GM21619 (cell line): Measurements from ENCODE around the gene SFXN1.

Source experiments
- ATAC-seq: cut with Tn5 transposase; IDR thresholded peaks from one replicate; pipeline ENCODE4 v1.9.1; 2021; ENCODE audit not compliant: unreplicated experiment

The SFXN1 gene

GRCh38 chr5:175538576-175538975, 60.2 kb downstream of the SFXN1 start:
- no peak for ATAC-seq

- ATAC-seq: no peak
These were observed 61.6 kb downstream of the SFXN1 start for GRCh38 chr5:175539936-175540335.

GRCh38 chr5:175541264-175541663, 62.9 kb downstream of the SFXN1 start:
- no peak for ATAC-seq

GRCh38 chr5:175542232-175542965, 64.0 kb downstream of the SFXN1 start:
- ATAC-seq: no peak

GRCh38 chr5:175542966-175543235, 64.5 kb downstream of the SFXN1 start:
- ATAC-seq: no peak

- no peak for ATAC-seq
These were observed 65.8 kb downstream of the SFXN1 start for GRCh38 chr5:175544108-175544511.

- no peak for ATAC-seq
These were observed 66.2 kb downstream of the SFXN1 start for GRCh38 chr5:175544586-175544985.

GRCh38 chr5:175547842-175548241, 69.5 kb downstream of the SFXN1 start:
- no peak for ATAC-seq

- no peak for ATAC-seq
These were observed 70.4 kb downstream of the SFXN1 start for GRCh38 chr5:175548626-175549311.

- no peak for ATAC-seq
These were observed 71.9 kb downstream of the SFXN1 start for GRCh38 chr5:175550055-175550805.

- no peak for ATAC-seq
These were observed 72.9 kb downstream of the SFXN1 start for GRCh38 chr5:175551266-175551665.

GRCh38 chr5:175554296-175554695, 75.9 kb downstream of the SFXN1 start:
- ATAC-seq: no peak

GRCh38 chr5:175555168-175555785, 76.9 kb downstream of the SFXN1 start:
- ATAC-seq: no peak

- ATAC-seq: no peak
These were observed 78.4 kb downstream of the SFXN1 start for GRCh38 chr5:175556794-175557193.

- no peak for ATAC-seq
These were observed 79.4 kb downstream of the SFXN1 start for GRCh38 chr5:175557778-175558177.

- no peak for ATAC-seq
These were observed 80.6 kb downstream of the SFXN1 start for GRCh38 chr5:175558801-175559480.

- ATAC-seq: no peak
These were observed 81.7 kb downstream of the SFXN1 start for GRCh38 chr5:175560011-175560410.

- no peak for ATAC-seq
These were observed 82.7 kb downstream of the SFXN1 start for GRCh38 chr5:175561085-175561484.

GRCh38 chr5:175564716-175565115, 86.4 kb downstream of the SFXN1 start:
- no peak for ATAC-seq

GRCh38 chr5:175566697-175567096, 88.3 kb downstream of the SFXN1 start:
- no peak for ATAC-seq

GRCh38 chr5:175567954-175568353, 89.6 kb downstream of the SFXN1 start:
- no peak for ATAC-seq
